ENCODE data around the gene RNF227. TPM values are rescaled to one million over a fixed set of nuclear protein-coding genes. Genes with fewer than 3 reads are reported as not detected.

RNF227 gene
- total RNA-seq, 1 donor from 2014 or later = 2.8 TPM

DNA sequence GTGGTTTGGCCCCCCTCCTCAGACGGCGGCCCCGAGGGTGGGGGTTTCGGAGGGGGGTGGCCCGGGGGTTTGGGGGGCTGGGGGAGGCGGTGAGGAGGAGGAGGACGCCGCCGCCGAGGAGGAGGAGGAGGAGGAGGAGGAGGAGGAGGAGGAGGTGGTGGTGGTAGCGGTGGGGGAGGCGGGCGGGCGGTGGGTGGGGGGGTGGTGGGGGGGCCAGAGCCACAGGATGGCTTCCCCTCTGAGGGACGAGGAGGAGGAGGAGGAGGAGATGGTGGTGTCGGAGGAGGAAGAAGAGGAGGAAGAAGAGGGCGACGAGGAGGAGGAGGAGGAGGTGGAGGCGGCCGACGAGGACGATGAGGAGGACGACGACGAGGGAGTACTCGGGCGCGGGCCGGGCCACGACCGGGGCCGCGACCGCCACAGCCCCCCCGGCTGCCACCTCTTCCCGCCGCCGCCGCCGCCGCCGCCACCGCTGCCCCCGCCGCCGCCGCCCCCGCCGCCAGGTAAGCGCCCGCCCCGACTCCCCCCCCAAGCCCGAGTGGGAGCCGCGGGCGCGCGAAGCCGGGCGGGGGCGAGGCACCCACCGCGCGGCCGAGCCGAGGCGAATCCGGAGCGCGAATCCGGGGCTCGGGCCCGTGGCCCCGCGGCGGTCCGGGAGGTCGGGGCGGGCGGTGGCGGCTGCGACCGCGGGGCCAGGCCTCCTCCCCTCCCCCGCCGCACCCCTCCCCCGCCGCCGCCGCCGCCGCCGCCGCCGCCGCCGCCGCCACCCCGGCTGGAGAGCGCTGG is 31.3 kb downstream of the RNF227 start:
- peak overlapping the region; percentile 78 for H3K4me3 Mint-ChIP-seq

GRCh38 chr17:7883781-7884386 is 32.2 kb downstream of the RNF227 start:
- Mint-ChIP-seq H3K4me1 (peaks cover 8% of the 10 kb centered on the region), H3K4me3 (peak overlapping the region; percentile 77), H3K36me3 (ENCODE audit: low read depth) (peaks cover 8% of the 10 kb centered on the region), H3K9me3 (no peaks in the 10 kb centered on the region), H3K27me3 (no peaks in the 10 kb centered on the region), H3K27ac (peak overlapping the region; percentile 74)
- intact Hi-C loops (cut with micrococcal nuclease) = no loop called here
- ATAC-seq (ENCODE audit: low read depth) (no peak), DNase-seq (no peak)
- TF ChIP-seq, protein P1, sequence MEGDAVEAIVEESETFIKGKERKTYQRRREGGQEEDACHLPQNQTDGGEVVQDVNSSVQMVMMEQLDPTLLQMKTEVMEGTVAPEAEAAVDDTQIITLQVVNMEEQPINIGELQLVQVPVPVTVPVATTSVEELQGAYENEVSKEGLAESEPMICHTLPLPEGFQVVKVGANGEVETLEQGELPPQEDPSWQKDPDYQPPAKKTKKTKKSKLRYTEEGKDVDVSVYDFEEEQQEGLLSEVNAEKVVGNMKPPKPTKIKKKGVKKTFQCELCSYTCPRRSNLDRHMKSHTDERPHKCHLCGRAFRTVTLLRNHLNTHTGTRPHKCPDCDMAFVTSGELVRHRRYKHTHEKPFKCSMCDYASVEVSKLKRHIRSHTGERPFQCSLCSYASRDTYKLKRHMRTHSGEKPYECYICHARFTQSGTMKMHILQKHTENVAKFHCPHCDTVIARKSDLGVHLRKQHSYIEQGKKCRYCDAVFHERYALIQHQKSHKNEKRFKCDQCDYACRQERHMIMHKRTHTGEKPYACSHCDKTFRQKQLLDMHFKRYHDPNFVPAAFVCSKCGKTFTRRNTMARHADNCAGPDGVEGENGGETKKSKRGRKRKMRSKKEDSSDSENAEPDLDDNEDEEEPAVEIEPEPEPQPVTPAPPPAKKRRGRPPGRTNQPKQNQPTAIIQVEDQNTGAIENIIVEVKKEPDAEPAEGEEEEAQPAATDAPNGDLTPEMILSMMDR (IDR thresholded peaks at IDR 0.05) = no peak
- ChIA-PET POLR2A (interaction anchor here (0.6 to 2.4 kb wide), 10 partner anchors 10 to 306 kb away, joined by 3 to 19 read pairs (median 4); partner anchors contain the start of genes BORCS6, CNTROB, NAA38 and TRAPPC1), CTCF (interaction anchor here (1.5 kb wide), 1 partner anchor 22 kb away, joined by 4 read pairs; no protein-coding TSS in a partner anchor)

More for the DNA sequence above, 31.3 kb downstream of the RNF227 start:
- ChIA-PET CTCF (interaction anchor here (1.0 kb wide), 1 partner anchor 448 kb away, joined by 3 read pairs; no protein-coding TSS in a partner anchor), POLR2A (interaction anchor here (0.9 to 2.4 kb wide), 5 partner anchors 14 to 258 kb away, joined by 3 to 15 read pairs (median 7); partner anchors contain the start of gene NAA38)
- DNase-seq = peak; percentile 50
- ATAC-seq (ENCODE audit: low read depth) = no peak
- no peaks in the 10 kb centered on the region for H3K27me3 Mint-ChIP-seq
- H3K27ac Mint-ChIP-seq = peak overlapping the region; percentile 83
- H3K9me3 Mint-ChIP-seq = no peaks in the 10 kb centered on the region
- H3K36me3 Mint-ChIP-seq (ENCODE audit: low read depth) = peaks cover 3% of the 10 kb centered on the region
- TF ChIP-seq, protein P1 (IDR thresholded peaks at IDR 0.05) = no peak
- intact Hi-C loops (cut with micrococcal nuclease) = no loop called here
- peaks cover 8% of the 10 kb centered on the region for H3K4me1 Mint-ChIP-seq

GRCh38 chr17:7882629-7883028 is 33.5 kb downstream of the RNF227 start:
- Mint-ChIP-seq H3K9me3 (no peaks in the 10 kb centered on the region), H3K27ac (no peak overlapping the region), H3K4me3 (no peak overlapping the region), H3K36me3 (ENCODE audit: low read depth) (peaks cover 8% of the 10 kb centered on the region), H3K4me1 (peaks cover 8% of the 10 kb centered on the region), H3K27me3 (no peaks in the 10 kb centered on the region)
- CTCF ChIA-PET = interaction anchor here (1.0 to 1.5 kb wide), 2 partner anchors 21 to 47 kb away, joined by 4 read pairs; no protein-coding TSS in a partner anchor
- no peak for DNase-seq
- POLR2A ChIA-PET = interaction anchor here (0.6 kb wide), 1 partner anchor 176 kb away, joined by 7 read pairs; no protein-coding TSS in a partner anchor
- intact Hi-C loops (cut with micrococcal nuclease) = no loop called here
- no peak for ATAC-seq (ENCODE audit: low read depth)
- TF ChIP-seq, protein P1 (IDR thresholded peaks at IDR 0.05) = no peak

- TF ChIP-seq, protein P1 (IDR thresholded peaks at IDR 0.05) = no peak
- Mint-ChIP-seq H3K27ac (no peak overlapping the region), H3K27me3 (no peaks in the 10 kb centered on the region), H3K4me1 (peaks cover 8% of the 10 kb centered on the region), H3K9me3 (no peaks in the 10 kb centered on the region), H3K4me3 (no peak overlapping the region), H3K36me3 (ENCODE audit: low read depth) (peaks cover 8% of the 10 kb centered on the region)
- intact Hi-C loops (cut with micrococcal nuclease) = no loop called here
- no peak for DNase-seq
- ATAC-seq (ENCODE audit: low read depth) = no peak
- ChIA-PET POLR2A (no interaction called here), CTCF (no interaction called here)
These were observed 34.0 kb downstream of the RNF227 start for GRCh38 chr17:7882068-7882467.

Measured in activated B cell treated with CpG ODN at 0.5 μM for 24 hours (primary cell).